Keratinocyte (primary cell): ENCODE results near the gene KRR1. TPM values are rescaled to one million over a fixed set of nuclear protein-coding genes. Genes with fewer than 3 reads are reported as not detected.

Source experiments
- DNase-seq: peaks from one replicate; pipeline ENCODE4 v3.0.0-alpha.2; 2011; ENCODE audit warnings: low read depth, missing footprints, low spot score
- FAIRE-seq: peaks from 2 replicates; lab custom pipeline; 2011; peaks lifted over from hg19 to GRCh38; lab: Jason Lieb, UNC
- H2AFZ ChIP-seq: 2 replicates; pipeline ENCODE4 v1.6.0; 2012; ENCODE audit warnings: low read length, control low read depth, inconsistent platforms; ENCODE audit not compliant: control insufficient read depth
- H3K27ac ChIP-seq: 2 replicates; pipeline ENCODE4 v1.5.1; 2011; ENCODE audit warnings: low read length; ENCODE audit not compliant: control insufficient read depth, insufficient read depth
- H3K27me3 ChIP-seq: 3 replicates; pipeline ENCODE4 v1.6.0; 2011; ENCODE audit warnings: low read length; ENCODE audit not compliant: control insufficient read depth, insufficient read depth; ENCODE audit errors: extremely low read depth
- H3K36me3 ChIP-seq, 2 experiments: 2 replicates in 1 of 2; 3 replicates in 1 of 2; pipeline ENCODE4 v1.5.1; 2011; ENCODE audit warnings: low read length in 2 of 2, mild to moderate bottlenecking in 1 of 2; ENCODE audit not compliant: control insufficient read depth in 2 of 2, insufficient read depth in 2 of 2; ENCODE audit errors: extremely low read depth in 1 of 2
- H3K4me1 ChIP-seq: 3 replicates; pipeline ENCODE4 v1.5.1; 2011; ENCODE audit warnings: low read length; ENCODE audit not compliant: control insufficient read depth, insufficient read depth; ENCODE audit errors: extremely low read depth
- H3K4me2 ChIP-seq: 3 replicates; pipeline ENCODE4 v1.6.0; 2011; ENCODE audit warnings: low read depth, low read length; ENCODE audit not compliant: control insufficient read depth, insufficient read depth; ENCODE audit errors: extremely low read depth
- H3K4me3 ChIP-seq, 3 experiments: fragments of 200-600 bp in 1 of 3; sonication (generic) in 1 of 3; 2 replicates in 2 of 3; 3 replicates in 1 of 3; pipeline ENCODE4 v1.5.1; 2011 to 2016; ENCODE audit warnings: low read length in 3 of 3, mild to moderate bottlenecking in 3 of 3, control low read depth in 2 of 3, inconsistent platforms in 1 of 3, low read depth in 1 of 3, mixed read lengths in 1 of 3, mixed run types in 1 of 3, moderate library complexity in 1 of 3; ENCODE audit not compliant: control insufficient read depth in 2 of 3, insufficient read depth in 2 of 3; ENCODE audit errors: extremely low read depth in 1 of 3
- H3K79me2 ChIP-seq: 2 replicates; pipeline ENCODE4 v1.6.0; 2012; ENCODE audit warnings: low read length; ENCODE audit not compliant: control insufficient read depth, insufficient read depth
- H3K9ac ChIP-seq: 3 replicates; pipeline ENCODE4 v1.6.0; 2011; ENCODE audit warnings: low read length; ENCODE audit not compliant: control insufficient read depth, insufficient read depth; ENCODE audit errors: extremely low read depth
- H3K9me1 ChIP-seq: 3 replicates; pipeline ENCODE4 v1.6.0; 2011; ENCODE audit warnings: low read length; ENCODE audit not compliant: control insufficient read depth, insufficient read depth; ENCODE audit errors: extremely low read depth
- H3K9me3 ChIP-seq: 2 replicates; pipeline ENCODE4 v1.5.1; 2012; ENCODE audit warnings: low read depth, low read length; ENCODE audit not compliant: control insufficient read depth
- H4K20me1 ChIP-seq: 3 replicates; pipeline ENCODE4 v1.6.0; 2011; ENCODE audit warnings: low read length; ENCODE audit not compliant: control insufficient read depth, insufficient read depth; ENCODE audit errors: extremely low read depth
- CTCF ChIP-seq, 3 experiments: IDR thresholded peaks in 1 of 3; conservative IDR thresholded peaks in 1 of 3; optimal IDR thresholded peaks in 1 of 3; 2 replicates in 2 of 3; 3 replicates in 1 of 3; pipeline versions ENCODE3 to v1.5.1; 2011; ENCODE audit warnings: low read length in 3 of 3, mild to moderate bottlenecking in 3 of 3, moderate library complexity in 2 of 3, control low read depth in 1 of 3, inconsistent platforms in 1 of 3; ENCODE audit not compliant: insufficient read depth in 2 of 3; ENCODE audit errors: extremely low read depth in 1 of 3
- EZH2 ChIP-seq: IDR thresholded peaks from one replicate; pipeline ENCODE4 v1.6.1; 2012; ENCODE audit warnings: inconsistent platforms, mild to moderate bottlenecking, low read length, moderate library complexity
- dilution Hi-C: fragments of 300-500 bp; cut with MboI; formaldehyde crosslinking; loops from one replicate; pipeline ENCODE4 v1.7.0; 2020; ENCODE audit warnings: low sequenced_read_pairs; ENCODE audit not compliant: extremely low pct_ligation_motif_present
- polyA plus RNA-seq, 5 experiments: library from polyadenylated mRNA; depleted of rRNA in 3 of 5; stranded (reverse) in 3 of 5; stranded (forward) in 1 of 5; unstranded in 1 of 5; fragments of >200 nt; gene quantifications; 1 replicate in 1 of 5; 2 replicates in 3 of 5; 3 replicates in 1 of 5; pipeline versions ENCODE4 v1.2.1 to v1.2.3, GENCODE V29; 2011 to 2012; ENCODE audit warnings: missing spikeins in 2 of 5, low read depth in 1 of 5, low replicate concordance in 1 of 5

Gene KRR1
- polyA plus RNA-seq, 1 donor (not counting 4 experiments of a cell fraction or from before 2014, with no cell fraction given) = 74.7 TPM

- no peaks in the 10 kb centered on the region for H3K36me3 ChIP-seq
- no peaks in the 10 kb centered on the region for H3K27me3 ChIP-seq
- H3K4me3 ChIP-seq = no peak overlapping the region
- no peaks in the 10 kb centered on the region for H3K4me1 ChIP-seq
- dilution Hi-C loops = no loop called here
- no peaks in the 10 kb centered on the region for H3K9me1 ChIP-seq
- TF ChIP-seq EZH2 (no peak), CTCF (optimal IDR thresholded peaks at IDR 0.05 in 1 of 3, IDR thresholded peaks at IDR 0.05 in 1 of 3, conservative IDR thresholded peaks at IDR 0.05 in 1 of 3; ENCODE audit: extremely low read depth in 1 of 3, insufficient read depth in 2 of 3, low read length in 3 of 3) (no peak)
- no peaks in the 10 kb centered on the region for H4K20me1 ChIP-seq
- no peak overlapping the region for H3K4me2 ChIP-seq
- DNase-seq (no peak), FAIRE-seq (no peak)
- no peak overlapping the region for H3K9ac ChIP-seq
- no peak overlapping the region for H3K27ac ChIP-seq
- no peak overlapping the region for H2AFZ ChIP-seq
- no peaks in the 10 kb centered on the region for H3K9me3 ChIP-seq
- H3K79me2 ChIP-seq = no peaks in the 10 kb centered on the region
Measured at GRCh38 chr12:75554556-75554880, 43.1 kb upstream of the KRR1 start.

GRCh38 chr12:75553836-75554555 is 42.6 kb upstream of the KRR1 start:
- DNase-seq = no peak
- no peaks in the 10 kb centered on the region for H3K9me3 ChIP-seq
- FAIRE-seq = no peak
- H2AFZ ChIP-seq = no peak overlapping the region
- H3K9me1 ChIP-seq = no peaks in the 10 kb centered on the region
- H3K9ac ChIP-seq = no peak overlapping the region
- H3K4me3 ChIP-seq = no peak overlapping the region
- H4K20me1 ChIP-seq = no peaks in the 10 kb centered on the region
- H3K27ac ChIP-seq = no peak overlapping the region
- no peak for TF ChIP-seq CTCF (optimal IDR thresholded peaks at IDR 0.05 in 1 of 3, IDR thresholded peaks at IDR 0.05 in 1 of 3, conservative IDR thresholded peaks at IDR 0.05 in 1 of 3; ENCODE audit: extremely low read depth in 1 of 3, insufficient read depth in 2 of 3, low read length in 3 of 3)
- TF ChIP-seq EZH2 = no peak
- H3K36me3 ChIP-seq = no peaks in the 10 kb centered on the region
- H3K27me3 ChIP-seq = no peaks in the 10 kb centered on the region
- dilution Hi-C loops = no loop called here
- no peaks in the 10 kb centered on the region for H3K4me1 ChIP-seq
- H3K79me2 ChIP-seq = no peaks in the 10 kb centered on the region
- no peak overlapping the region for H3K4me2 ChIP-seq
